SK-N-DZ (cell line): Measurements from ENCODE around the gene TMPRSS13.
"Not testable (repeated sequence)": the region's sequence is repeated elsewhere in the genome, so short reads cannot be mapped to it uniquely, and the experiment has no call there.

Source experiments
- DNase-seq: peaks from one replicate; pipeline ENCODE4 v3.0.0-alpha.2; 2015; ENCODE audit warnings: low spot score

Gene TMPRSS13

DNA sequence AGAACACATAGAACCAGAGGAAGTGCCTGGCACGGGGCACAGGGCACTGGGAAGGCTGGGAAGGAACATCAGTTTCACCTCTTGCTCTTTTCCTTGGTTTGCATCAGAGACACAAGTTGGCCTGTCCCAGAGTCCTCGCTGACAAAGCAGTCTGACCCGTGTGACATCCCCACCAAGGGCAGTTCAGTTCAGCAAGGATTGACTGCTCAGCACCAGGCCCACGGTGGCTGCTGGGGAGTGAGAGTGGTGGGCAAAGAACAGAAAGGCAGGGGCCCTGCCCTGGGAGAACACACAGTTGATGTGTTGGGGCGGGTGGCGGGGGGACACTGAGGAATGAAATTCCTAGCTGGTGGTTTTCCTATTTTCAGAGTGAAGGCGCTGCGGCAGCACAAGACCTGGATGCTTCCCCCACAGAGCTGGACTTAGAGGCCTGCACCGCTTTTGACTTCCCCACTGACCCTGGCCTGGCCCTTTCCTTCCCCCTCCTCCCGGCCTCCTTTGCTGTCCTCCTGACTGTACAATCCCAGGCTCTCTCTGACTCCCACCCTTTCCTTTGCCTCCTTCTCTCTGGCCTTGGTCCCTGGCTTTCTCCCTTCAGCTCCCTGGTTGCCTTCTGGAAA is 2.2 kb upstream of the TMPRSS13 start:
- no peak for DNase-seq

GRCh38 chr11:117930668-117931330 is 1.6 kb upstream of the TMPRSS13 start:
- DNase-seq = no peak

GRCh38 chr11:117929916-117930570 is 841 bp upstream of the TMPRSS13 start:
- no peak for DNase-seq

DNA sequence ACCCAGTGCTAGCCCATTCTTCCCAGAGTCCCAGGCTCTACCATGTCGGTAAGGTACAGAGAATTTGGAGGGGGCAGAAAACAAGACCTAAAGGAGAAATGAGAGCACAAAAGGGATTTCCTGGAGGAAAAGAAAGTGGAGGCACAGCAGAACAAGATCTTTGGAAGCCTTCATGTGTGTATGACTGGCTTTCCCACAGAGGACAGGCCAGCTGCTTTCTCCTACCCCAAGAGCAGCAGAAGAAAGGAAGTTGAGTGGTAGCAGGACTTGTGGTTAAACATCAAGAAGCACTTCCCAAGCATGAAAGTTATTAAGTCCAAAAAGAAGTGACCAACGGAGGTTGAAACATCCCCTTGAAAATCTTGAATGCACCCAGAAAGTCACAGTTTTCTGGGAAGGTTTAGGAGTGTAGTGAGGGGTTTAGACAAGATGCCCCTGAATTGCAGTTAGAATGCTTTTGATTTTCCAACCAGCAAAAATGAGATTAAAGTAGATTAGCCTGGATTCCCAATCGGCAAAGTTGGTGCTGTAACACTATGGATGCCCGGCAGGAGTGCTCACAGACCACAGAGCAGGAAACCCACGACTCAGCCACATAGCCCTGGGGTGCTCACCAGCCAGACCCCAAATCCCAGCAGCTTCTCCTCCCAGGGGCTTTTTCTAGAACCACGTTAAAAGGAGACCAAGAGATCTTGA is 608 bp downstream of the TMPRSS13 start:
- no peak for DNase-seq

GRCh38 chr11:117927926-117928325 is 1.3 kb downstream of the TMPRSS13 start:
- no peak for DNase-seq

GRCh38 chr11:117926166-117926565 is 3.0 kb downstream of the TMPRSS13 start:
- not testable (repeated sequence) for DNase-seq

GRCh38 chr11:117925198-117925925 is 3.8 kb downstream of the TMPRSS13 start:
- no peak for DNase-seq

- no peak for DNase-seq
These were observed 4.5 kb downstream of the TMPRSS13 start for GRCh38 chr11:117924631-117925170.

GRCh38 chr11:117923773-117924172 is 5.4 kb downstream of the TMPRSS13 start:
- no peak for DNase-seq

- no peak for DNase-seq
These were observed 5.9 kb downstream of the TMPRSS13 start for GRCh38 chr11:117923275-117923674.

GRCh38 chr11:117921893-117922292 is 7.3 kb downstream of the TMPRSS13 start:
- no peak for DNase-seq

- no peak for DNase-seq
These were observed 7.7 kb downstream of the TMPRSS13 start for GRCh38 chr11:117921456-117921855.

- DNase-seq = no peak
These were observed 9.4 kb downstream of the TMPRSS13 start for GRCh38 chr11:117919781-117920221.

- DNase-seq = no peak
These were observed 9.9 kb downstream of the TMPRSS13 start for GRCh38 chr11:117919341-117919740.

DNA sequence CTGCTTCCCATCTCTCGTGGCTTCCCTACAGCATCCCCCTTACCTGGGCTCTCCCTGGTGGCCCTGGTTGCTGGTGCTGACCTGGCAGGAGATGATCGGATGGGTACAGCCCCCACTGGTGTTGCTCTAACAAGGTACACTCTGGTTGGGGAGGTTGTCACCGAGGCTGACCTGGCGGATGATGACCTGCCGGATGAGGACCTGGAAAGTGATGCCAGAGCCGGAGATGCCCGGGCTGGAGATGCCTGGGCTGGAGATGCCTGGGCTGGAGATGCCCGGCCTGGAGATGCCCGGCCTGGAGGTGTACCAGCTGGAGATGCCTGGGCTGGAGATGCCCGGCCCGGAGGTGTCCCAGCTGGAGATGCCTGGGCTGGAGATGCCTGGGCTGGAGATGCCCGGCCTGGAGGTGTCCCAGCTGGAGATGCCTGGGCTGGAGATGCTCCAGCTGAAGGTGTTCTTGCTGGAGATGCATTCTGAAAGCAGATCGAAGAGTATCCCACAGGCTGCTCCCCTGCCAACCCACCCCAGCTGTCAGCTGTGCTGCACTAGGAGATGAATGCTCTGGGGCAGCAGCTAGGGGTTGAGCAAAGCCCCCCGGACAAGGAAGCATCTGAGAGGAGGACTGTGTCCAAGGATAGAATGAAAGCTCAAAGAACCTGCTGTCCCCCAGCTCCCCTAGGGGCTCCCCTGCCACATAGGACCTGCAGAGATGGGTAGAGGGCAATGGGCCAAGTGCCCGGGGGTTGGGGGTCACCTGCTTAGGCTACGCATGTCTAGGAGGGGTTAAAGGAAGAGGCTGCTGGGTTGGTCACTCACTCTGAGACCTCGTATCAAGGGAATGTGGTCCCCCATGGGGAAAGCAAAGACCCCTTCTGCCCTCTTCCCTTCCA is 10.6 kb downstream of the TMPRSS13 start:
- no peak for DNase-seq

DNA sequence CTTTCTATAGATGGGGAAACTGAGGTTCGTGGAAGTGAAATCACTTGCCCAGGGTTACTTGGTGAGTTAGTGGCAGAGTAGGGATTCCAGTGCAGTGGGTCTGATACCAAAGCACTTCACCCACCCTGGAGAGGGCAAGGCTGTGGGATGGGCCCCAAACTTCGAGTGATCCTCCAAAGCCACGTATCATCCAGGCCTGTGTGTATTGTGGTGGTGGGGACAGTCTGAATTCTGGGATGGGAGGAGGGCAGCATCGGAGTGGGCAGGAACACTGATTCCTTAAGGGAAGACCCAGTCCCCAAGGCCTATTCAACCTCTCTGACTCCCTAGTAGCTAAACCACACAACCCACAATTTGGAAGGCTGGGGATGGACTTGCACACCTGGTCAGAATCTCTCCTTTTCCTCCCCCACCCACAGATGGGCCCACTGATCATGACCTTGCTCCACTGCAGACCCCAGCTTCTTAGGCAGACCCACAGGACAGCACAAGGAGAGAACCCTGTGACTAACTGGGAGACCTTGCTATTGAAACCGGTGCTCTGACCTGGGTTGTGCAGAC is 11.5 kb downstream of the TMPRSS13 start:
- no peak for DNase-seq

- no peak for DNase-seq
These were observed 12.2 kb downstream of the TMPRSS13 start for GRCh38 chr11:117916956-117917355.

DNA sequence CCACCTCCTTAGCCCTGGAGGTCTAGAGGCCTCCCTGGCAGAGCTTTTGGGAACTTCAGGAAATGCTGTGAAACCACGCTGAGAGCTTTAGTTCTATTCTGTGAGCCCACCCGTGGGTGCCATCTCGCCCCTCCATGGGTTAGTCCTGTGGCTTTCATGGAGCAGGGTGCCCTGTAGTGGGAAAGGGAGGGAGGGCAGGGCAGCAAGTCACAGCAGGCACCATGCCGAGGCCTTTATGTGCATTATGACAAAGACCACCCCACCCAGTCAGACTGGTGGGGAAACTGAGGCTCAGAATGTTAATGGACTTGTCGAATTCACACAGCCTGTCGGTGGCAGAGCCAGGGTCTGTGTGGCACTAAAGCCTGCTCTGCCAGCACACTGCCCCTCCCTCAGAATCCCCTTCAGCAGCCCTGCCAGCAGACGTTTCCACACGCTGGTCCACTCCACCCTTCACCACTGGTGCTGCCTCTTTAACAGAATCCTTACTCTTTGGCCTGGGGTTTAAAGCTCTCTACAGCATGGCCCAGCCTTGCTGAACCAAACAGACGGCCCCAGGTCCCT is 13.4 kb downstream of the TMPRSS13 start:
- DNase-seq = no peak

DNA sequence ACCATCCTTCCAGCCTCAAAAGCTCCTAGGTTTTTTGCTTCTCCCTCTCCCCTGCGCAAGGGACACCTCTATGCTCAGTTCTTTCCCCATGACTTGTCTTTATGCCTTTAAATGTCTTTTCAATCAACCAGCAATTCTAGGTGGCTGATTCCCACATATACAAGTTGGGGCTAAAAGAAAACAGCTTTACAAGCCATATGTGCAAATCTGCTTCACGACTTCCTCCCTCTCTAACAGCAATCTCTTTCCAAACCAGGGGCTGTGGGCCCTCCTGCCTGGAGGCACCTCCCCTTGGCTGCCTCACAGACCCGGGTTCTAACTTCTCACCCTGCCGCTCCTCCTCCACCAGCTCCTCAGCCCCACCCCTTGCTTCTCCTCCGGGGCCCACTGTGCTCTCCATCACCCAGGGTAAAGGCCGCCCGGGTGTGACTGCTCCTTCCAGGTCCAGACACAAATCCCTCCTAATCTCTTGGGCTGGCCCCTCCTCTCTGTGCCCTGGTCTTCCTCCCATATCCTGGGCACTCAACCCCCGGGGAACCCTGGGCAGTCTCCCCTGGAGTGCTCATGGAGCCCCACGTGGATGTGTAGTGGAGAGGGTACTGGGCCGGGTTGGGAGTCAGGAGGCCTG is 14.1 kb downstream of the TMPRSS13 start:
- no peak for DNase-seq
